GM21723 (cell line): Measurements from ENCODE around the gene ZNF771.

Experiments used
- ATAC-seq: cut with Tn5 transposase; IDR thresholded peaks from one replicate; pipeline ENCODE4 v1.9.1; 2021; ENCODE audit warnings: mild to moderate bottlenecking, moderate library complexity; ENCODE audit not compliant: unreplicated experiment

The ZNF771 gene

DNA sequence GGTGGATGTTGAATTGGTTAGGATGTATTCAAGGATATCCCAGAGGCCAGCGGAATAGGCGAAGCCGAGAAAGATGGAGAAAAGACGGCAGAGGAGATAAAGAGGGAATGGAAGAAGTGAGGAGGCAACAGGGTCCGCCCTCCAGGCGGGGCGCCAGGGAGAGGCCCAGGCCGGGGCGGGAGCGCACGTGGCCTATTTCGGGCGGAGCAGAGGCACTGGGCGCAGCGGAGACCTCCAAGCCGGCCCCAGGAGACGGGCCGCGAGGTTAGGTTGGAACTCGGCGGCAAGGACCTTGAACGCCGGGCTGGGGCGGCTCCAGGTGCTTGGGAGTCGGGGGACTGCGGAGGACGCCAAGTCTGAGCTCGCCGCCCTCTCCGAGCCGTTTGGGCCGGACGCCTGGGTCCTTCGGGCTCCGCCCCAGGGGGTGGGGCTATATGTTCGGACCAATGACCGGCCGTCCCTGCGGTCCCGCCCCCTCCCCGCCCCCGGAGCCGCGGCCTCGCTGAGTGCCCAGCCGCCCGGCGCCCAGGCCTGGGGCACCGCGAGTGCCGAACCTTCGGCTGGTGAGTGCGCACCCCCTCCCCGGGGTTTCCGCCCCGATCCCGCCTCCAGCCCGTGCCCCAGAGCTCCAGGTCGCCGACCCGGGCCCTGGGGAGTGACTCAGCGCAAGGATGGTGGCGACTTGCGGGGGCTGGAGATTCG is at the start of gene ZNF771:
Gene ZNF771, plus strand, starts transcription at position 505 of the 702 bp plus-strand sequence. CDS start 448 bp downstream, outside the sequence.
- peak; percentile 82 for ATAC-seq

DNA sequence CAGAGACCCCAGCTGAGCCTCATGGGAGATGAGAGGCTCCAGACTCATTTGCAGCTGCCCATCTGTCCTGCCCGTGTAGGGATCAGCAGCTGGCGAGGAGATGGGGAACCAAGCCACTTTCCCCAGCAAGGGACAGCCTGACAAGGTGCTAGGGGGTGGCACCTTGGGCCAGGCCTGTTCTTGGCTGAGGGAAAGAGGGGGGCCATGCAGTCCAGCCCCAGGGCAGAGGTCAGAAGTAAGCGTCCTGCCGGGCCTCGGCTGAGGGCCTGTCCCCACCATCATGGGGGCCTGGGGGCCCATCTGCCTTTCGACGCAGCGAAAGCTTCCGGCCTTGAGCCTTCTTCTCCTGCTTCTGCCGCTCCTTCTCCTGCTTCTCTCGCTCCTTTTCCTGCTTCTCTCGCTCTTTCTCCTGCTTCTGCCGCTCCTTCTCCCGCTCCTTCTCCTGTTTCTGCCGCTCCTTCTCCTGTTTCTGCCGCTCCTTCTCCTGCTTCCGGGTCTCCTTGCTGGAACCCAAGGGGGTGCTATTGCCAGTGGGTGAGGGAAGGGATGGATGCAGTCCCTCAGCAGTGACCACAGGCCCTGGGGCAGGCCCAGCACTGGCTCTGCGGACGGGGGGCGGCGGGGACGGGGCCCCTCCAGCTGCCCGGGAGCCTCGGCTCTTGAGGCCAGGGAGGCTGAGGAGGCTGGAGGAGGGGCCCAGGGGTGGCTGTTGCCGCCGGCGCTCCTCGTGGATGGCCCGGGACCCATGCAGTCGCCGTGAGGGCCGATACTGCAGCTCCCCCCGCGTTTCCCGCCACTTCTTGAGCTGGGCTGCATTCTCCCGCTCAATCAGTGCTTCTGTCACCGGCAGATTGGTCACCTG is 49.5 kb upstream of the ZNF771 start:
- no peak for ATAC-seq

DNA sequence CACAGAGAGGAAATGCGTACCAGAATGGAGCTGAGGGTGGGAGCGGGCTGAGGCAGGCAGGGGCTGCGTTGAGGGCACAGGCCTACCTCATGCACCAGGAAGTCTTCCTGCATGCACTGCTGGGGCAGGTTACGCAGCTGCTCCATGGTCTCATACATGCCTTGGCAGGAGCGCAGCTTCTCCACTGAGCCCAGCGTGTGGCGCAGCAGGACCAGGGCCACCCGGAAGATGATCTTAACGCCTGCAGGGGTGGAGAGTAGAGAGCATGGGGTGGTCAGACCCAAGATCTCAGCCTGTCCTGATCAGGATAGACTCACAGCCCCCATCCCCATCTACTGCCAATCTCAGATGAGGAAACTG is 48.8 kb upstream of the ZNF771 start:
- ATAC-seq, result no peak

DNA sequence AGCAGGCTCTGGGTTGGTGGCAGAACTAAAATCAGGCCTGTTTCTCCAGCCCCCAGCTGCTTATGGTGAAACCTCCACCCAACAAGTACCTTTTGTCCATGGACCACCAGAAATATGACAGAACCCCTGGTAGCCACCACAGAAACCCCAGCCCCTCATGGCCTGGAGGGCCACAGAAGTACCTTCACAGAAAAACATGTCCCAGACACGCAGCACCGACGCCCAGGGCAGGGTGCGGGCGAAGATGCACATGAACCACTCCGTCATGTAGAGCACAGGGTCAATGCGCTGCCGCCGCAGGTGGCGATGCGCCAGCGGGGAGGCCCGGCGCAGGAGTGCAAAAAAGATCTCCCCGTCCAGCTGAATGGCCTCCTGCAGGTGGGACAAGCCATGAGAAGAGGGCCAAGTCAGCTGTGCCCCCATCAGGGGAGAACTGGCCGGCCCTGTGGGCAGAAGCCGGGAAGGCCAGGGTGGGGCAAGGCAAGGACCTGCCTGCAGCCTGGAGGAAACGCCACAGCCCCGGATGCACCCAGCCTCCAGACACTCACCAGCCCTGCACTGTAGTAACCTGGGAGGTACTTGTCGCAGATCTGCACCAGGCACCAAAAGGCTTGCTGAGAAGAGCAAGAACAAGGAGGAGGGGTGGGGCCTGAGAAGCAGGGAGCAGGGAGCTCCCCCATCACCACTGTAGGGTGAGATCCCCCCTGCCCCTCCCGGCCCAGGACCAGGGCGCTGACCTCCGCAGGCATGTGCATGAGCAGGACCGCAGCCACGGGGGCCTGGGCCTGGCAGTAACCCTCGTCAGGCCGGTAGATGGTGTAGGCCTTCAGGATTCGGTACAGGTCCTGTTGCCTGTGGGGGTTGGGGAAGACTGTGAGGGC is 48.2 kb upstream of the ZNF771 start:
- no peak for ATAC-seq

DNA sequence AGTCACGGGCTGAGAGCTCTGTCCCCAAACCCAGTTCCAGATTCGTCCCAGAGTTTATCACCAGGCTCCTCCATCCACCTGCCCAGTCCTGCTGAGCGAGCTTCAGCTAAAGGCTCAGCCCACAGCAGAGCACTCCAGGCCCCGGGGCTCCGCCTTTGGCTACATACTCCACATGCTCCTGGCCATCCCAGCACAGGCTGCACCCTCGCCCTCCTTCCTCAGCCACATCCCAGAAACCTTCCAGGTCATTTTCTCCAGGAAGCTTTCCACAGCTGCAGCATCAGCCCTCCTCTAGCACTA is 47.6 kb upstream of the ZNF771 start:
- ATAC-seq, result no peak

DNA sequence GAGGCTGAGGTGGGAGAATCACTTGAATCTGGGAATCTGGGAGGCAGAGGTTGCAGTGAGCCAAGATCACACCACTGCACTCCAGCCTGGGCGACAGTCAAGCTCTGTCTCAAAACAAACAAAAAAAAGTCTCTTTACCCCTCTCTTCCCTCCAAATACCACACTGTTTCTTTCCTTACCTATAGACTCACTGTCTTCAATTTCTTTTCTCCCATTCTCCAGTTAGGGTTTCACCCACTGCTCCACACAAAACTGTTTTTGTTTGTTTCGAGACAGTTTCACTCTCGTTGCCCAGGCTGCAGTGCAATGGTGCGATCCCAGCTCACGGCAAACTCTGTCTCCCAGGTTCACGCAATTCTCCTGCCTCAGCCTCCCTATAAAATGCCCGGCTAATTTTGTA is 46.2 kb upstream of the ZNF771 start:
- no peak for ATAC-seq

DNA sequence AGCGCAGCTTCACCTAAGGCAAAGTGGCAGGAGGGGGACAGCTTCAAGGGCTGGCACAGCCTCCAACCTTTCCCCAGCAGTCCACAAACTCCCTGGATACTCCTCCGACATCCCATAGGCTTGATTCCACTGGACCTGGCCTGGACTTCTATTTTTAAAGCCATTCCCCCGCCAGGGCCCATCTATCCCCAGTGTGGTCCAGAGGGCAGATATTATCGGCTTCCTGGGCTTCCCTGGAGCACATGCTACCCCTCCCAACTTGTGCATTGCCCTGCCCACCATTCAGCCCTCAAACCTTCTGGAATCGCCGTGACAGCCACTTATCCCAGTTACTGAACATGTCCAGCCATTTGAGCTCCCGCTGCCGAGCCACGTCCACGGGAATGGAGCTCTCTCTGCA is 42.2 kb upstream of the ZNF771 start:
- no peak for ATAC-seq

DNA sequence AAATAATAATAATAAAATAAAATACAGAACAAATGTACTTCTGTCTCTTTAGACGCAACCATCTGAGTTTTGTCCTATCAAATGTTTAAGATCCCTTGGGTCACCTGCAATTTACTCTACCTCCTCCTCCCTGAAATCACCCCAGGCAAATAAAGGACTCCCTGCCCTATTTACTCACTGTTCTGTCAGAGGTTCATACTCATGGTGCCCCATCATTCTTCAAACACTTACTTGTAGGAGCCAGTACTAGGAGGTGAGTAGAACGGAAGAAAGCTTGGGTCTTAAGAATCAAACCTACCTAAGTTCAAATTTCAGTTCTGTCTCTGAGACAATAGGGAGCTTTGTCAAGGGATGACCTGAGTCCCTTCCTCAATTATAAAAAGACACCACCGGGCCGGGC is 40.9 kb upstream of the ZNF771 start:
- no peak for ATAC-seq

DNA sequence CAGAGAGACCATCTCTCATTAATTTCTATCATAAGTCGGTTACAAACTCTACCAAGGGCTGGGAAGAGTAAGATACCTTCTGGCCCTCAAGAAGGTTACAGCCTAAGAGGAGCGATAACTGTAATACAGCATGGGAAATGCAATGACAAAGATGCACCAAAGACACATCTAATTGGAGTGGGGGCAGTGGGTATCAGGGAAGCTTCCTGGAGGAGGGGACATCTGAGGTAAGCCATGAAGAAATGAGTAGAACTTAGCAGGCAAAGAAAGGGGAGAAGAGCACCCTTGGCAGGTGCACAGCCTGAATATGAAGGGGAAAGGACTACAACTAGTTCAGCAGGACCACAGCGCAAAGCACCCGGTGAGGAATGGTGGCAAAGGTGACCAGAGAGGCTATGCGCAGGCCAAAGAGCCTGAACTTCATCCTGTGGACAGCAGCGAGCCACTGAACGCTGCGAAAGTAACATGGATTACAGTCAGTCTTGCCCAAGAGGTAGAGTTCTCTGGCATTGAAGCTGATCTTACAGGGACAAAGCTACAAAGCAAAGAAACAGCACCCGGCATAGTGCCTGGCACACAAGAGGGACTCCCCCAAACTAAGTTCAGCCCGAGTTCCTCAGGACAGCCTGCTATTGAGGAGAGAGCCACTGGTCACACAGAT is 39.9 kb upstream of the ZNF771 start:
- no peak for ATAC-seq

DNA sequence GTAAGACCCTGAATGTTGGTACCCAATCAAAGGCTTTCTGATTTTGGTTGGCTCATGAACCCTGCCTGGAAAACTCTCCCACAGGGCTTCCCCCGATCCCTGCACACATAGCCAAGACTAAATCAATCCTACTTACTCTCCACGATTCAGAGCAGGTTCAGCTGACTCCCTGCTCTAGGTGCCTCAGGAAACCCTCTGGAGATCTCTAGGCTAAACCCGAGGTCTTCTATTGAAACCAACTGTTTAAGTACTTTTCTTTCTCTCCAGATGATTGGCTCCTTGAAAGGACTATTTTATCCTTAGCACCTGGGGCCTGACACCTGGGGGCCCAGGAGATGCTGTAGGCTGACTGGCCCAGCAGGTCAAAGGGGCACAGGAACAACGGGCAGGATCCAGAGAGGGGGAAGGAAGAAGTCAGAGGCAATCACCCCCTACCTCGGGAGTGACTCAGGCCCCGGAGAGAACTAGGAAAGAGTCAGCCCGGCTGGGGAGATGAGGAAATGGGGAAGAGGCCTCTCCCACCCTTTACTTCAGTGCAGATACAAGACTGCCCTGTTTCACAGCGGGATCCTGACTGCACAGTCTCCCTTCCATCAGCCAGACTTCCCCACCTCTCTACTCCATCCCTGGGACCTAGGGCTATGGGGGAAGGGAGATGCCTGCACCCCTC is 39.1 kb upstream of the ZNF771 start:
- ATAC-seq, result no peak

DNA sequence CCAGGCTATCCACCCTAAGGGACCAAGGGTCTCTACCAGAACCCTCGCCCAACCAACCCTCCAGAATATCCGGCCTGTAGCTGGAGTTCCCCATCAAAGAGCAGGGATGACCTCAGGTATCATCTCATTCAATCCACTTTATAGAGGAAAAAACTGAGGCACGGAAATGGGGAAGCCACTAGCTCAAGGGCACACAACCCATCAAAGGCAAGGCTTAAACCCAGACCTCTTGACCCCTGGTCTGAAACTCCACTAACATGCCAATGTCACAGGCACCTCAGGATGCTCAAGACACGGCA is 38.7 kb upstream of the ZNF771 start:
- no peak for ATAC-seq

DNA sequence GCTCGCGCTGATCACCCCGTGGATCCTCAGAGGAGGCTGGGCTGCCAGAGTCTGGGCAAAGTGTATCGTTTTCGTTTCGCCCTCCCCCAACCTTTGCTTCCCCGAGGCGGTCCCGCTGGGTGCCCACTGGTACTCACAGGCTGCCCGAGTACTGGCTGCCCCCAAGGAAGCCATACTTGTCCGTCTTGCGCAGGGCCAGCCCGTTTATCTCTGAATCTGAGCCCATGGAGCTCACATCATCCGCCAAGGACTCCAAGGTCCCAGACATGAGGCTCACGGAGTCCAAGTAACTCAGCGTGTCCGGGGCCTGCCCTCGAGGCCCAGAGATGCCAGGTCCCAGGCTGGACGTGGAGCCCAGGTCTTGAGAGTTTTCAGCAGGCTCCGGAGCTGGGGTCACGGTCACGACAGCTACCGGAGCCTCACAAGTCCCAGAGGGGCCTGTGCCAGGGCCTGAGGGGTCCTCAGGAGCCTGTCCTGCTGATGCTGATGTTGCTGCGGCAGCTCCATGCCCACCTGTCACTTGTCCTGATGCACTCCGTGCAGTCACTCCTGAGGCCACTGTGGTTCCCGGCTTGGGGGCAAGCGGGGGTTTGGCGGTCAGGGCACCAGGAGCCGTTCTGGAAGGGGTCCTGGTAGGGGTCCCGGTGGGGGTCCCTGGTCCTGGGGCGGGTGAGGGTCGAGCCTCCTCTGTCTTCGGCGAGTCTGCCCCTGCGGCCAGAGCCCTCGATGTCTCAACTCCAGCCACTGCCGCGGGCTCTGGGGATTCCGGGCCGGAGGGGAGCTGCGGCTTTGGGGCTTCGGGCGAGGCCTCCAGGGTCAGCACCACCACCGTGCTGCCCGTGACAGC is 38.1 kb upstream of the ZNF771 start:
- no peak for ATAC-seq

DNA sequence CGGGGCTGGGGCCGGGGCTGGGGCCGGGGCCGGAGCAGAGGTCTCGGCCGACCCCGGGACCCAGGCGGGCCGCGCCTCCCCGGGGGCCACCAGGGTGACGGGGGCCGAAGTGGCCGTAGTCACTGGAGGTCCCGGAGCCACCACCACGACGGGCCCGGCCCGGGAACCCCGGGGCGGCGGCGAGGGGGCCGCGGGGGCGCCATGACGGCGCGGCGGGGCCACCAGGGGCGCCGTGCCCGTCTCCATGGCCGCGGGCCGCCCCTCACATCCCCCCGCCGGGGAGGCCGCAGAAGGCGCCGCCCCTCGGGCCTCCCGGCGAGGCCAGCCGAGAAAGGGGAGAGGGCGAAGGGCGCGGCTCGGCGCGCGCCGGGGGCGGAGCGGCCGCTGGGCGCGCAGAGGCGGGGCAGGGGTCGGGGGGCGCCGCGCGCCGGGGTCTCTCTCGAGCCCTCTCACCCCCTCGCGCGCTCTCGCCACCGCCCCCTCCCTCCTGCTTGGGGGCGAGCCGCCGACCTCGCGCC is 37.4 kb upstream of the ZNF771 start:
- ATAC-seq, result peak; percentile 6

DNA sequence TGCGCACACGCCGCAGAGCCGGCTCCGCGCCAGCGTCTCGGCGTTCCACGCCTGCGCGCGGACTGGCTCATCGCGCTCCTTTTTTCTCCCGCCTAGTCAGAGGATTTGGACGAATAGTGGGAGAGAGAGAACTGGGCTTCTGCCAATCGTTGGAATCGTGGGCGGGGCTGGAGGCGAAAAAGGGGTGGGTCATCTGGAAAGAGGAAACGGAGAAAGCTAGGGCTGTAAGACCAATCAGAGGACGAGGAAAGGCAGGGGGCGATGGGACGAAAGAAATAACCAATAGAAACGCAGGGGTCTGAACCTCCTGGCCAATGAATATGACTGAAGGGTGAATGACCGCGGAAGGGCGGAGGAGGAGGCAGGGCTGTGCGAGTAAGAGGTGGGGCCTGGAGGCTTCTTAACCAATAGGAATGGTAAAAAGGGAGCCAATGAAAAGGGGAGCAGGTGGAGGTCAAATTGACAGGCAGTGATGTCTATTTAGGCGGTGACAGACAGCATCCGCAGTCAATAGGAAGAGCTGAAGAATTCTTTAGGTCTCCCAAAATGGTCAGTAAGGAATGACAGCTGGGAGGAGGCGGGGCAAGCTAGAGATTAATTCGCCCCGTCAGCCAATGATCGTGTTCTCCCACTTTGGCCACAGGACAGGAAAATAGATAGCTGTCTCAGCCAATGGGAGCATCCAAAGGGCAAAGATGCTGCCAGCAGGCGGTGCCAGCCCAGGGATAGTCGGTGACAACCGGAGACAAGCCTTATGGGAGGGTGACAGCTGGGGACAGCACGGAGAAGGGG is 36.8 kb upstream of the ZNF771 start, which contains the start of gene TBC1D10B:
Gene TBC1D10B, minus strand, starts transcription at position 39 of the 792 bp plus-strand sequence. CDS start 311 bp downstream, outside the sequence.
- ATAC-seq, result peak; percentile 82

DNA sequence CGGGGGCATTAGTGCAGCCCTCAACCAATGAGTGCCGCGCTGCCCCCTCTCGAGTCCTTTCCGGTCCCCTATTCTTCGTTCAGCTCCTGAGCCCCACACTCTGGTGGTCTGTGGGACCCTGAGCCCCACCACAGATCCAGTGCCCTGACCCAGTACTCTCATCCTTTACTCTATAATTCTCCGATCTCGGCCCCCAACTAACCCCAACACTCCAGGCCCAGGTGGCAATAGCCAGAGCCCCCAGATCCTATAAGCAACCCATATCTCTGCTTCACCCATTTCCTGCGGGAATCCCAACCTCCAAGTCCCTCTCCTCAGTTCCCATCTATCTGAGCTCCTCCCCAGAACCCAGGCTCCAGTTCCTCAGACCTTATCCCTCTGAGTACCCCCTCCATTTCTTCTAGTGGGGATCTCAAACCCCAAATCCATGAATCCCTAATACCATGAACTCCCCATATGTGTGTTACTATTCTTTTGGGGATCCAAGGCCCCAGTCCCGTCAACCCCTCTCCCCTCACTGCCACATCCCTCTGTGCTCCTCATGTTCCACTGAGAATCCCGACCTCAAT is 36.1 kb upstream of the ZNF771 start:
- ATAC-seq, result no peak

DNA sequence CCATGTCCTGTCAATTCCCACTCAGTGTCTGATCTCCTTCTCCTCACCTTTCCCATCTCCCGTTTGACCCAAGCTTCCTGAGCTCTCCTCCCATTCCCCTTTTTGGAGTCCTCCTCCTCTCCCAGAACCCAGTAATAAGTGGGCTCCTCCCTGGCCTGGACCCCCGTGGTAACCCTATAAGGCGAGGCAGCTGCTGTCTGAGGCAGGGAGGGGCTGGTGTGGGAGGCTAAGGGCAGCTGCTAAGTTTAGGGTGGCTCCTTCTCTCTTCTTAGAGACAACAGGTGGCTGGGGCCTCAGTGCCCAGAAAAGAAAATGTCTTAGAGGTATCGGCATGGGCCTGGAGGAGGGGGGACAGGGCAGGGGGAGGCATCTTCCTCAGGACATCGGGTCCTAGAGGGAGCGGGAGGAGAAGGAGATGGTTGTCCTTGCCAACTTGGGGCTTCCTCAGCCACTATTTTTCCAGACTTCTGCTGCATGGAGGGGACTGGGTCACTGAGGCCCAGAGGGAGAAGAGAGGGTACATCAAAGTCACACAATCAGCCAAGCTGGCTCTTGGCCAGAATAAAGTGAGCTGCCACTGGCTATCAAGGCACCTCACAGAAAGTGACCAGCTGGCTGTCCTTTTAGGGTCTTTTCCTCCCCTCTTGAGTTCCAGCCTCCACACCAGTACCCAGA is 35.2 kb upstream of the ZNF771 start:
- no peak for ATAC-seq

DNA sequence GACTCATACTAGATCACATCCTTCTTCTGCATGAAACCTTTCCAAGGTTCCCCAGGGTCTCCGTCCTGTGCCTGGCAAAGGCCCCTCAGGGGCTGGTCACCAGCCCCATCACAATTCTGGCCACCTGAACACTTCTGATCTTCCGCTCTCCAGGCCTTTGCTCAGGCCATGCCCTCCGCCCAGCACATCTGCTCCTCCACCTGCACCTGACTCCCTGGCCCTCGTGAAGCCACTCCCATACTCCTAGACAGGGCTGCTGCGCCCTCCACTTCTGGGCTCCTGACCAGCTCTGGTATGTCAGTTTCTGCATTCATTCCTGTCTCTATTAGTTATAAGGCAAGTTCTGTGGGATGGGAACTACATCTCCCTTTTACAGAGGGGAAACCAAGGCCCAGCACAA is 34.7 kb upstream of the ZNF771 start:
- ATAC-seq, result no peak

DNA sequence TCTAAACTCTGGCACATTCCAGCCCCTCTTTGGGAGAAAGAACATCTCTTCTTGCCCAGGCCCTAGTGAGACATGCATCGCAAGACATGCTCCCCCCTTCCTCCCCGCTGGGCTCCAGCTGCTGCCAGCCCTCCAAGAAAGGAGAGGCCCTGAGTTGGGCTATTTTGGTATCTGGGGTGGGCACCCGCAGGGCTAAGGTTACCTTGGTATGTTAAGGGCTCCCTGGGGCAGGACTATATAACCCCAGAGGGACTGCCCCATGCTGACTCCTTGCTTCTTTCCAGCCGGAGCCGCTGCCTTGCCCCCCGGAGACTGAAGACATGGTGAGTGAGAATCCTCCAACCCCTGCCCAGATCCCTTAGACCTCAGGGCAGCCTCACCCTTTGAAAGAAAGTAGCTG is 32.9 kb upstream of the ZNF771 start, which contains the start of gene MYL11:
Gene MYL11, plus strand, starts transcription at position 265 of the 400 bp plus-strand sequence. Its CDS starts 56 bp downstream, at position 321.
- ATAC-seq, result no peak
